ENCODE results near the gene PIM1.

Gene PIM1

DNA sequence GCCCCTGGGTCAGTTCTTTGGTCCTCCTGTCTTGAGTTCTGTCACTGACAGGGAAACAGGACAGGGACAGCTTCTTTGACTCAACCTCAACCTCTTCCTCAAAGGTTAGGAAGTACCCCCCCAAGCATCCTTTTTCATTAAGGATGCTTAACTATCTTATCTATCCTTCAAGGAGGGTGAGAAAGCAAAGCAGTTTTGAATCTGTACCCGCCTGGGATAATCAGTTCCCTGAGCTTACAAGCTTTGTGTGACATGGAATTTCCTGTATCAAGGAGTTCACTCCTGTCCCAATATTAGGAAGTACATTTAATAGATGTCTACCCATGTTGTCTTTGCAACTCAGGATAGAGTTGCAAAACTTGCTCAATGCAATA, 31.1 kb upstream of the PIM1 start:
- DNase-seq, result no peak

DNA sequence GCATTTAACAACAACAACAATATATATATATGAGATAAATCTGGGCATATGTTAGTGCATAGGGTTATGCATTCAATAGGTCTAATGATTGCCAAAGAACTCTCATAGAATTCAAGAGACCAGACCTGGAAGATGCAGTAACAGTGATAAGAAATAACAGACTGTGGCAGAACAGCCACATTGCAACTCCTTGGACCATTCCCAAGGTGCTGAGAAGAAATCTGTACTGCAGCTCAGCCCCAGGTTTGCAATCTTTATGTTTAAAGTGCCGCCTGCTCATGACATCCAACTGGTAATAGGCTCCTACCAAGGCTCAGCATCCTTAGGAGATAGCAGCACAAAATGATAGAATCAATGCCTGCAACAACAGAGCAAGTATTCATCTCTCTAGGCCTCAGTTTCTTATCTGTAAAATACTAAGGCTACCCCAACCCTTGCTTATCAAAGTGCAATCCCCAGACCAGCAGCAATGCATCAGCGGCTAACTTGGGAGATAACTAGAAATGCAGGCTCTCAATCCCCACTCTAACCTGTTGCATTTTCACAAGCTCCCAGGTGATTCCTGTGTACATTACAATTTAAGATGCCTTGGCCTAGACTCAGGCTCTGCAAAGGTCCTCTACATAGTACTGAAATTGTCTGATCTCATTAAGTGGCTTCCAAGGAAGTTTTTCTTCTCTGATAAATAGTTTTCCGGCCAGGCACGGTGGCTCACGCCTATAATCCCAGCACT, 30.6 kb upstream of the PIM1 start:
- DNase-seq, result no peak

GRCh38 chr6:37140145-37140544, 29.8 kb upstream of the PIM1 start:
- no peak for DNase-seq

DNA sequence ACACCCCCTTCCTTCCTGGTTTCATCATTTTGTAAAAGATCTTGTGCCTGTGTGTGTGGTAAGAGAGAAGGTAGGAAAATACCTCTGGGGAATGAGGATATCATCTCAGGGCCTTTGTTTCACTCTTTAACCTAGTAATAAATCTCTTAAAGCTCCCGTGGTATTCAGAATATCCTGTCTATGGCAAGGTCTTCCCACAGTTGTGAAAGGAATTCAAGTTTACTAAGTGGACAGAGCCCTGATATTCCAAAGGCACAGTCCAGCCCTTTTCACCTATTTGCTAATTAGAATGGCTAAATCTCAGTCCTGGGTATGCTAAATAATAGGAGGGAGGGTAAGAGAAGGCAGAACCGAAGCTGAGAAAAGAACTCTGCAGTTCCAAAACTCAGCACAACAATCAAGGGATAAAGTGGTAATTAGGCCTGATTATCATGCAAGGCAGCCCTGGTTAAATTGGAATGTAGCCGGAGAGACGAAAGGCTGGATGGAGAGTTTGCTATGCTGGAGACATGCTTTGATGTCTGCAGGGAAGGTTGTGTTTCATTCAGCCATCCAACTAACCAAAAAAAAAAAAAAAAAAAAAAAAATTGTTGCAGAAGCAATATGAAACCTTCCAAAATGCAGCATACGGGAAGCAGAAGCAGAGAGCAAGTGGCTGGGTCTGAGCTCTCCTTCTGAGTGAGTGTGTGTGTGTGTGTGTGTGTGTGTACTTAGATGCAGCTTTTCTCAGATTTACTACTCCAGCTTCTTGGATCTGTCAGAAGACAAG, 28.5 kb upstream of the PIM1 start:
- no peak for DNase-seq

GRCh38 chr6:37142050-37142614, 27.8 kb upstream of the PIM1 start:
- DNase-seq, result no peak

DNA sequence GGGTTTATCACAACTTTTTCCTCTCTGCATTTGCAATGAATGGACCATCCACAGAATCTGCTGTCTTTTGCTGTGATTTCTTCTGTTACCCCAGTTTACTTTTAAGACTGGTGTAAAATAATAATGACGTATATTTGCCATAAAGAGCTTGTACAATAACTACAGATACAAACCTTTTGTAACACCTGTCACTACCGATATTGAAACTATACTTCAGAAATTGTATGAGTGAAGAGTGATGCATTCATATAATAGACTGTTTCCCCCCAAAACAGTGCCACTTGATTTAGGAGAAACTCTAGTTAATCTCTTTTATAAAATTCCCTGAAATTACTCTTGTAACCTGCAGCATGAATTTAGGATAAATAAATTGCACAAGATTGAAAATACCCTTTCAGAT, 26.4 kb upstream of the PIM1 start:
- DNase-seq, result no peak

- DNase-seq, result no peak
These were observed 24.5 kb upstream of the PIM1 start for GRCh38 chr6:37145443-37145842.

- no peak for DNase-seq
These were observed 23.2 kb upstream of the PIM1 start for GRCh38 chr6:37146735-37147157.

- DNase-seq, result no peak
These were observed 20.2 kb upstream of the PIM1 start for GRCh38 chr6:37149745-37150144.

GRCh38 chr6:37150314-37150713, 19.6 kb upstream of the PIM1 start:
- no peak for DNase-seq

- peak; percentile 41 for DNase-seq
These were observed 14.3 kb upstream of the PIM1 start for GRCh38 chr6:37155394-37156312.

- DNase-seq, result no peak
These were observed 11.4 kb upstream of the PIM1 start for GRCh38 chr6:37158508-37158907.

- no peak for DNase-seq
These were observed 8.8 kb upstream of the PIM1 start for GRCh38 chr6:37160922-37161778.

GRCh38 chr6:37162740-37163139, 7.2 kb upstream of the PIM1 start:
- DNase-seq, result no peak

- no peak for DNase-seq
These were observed 1.7 kb upstream of the PIM1 start for GRCh38 chr6:37168163-37168758.

DNA sequence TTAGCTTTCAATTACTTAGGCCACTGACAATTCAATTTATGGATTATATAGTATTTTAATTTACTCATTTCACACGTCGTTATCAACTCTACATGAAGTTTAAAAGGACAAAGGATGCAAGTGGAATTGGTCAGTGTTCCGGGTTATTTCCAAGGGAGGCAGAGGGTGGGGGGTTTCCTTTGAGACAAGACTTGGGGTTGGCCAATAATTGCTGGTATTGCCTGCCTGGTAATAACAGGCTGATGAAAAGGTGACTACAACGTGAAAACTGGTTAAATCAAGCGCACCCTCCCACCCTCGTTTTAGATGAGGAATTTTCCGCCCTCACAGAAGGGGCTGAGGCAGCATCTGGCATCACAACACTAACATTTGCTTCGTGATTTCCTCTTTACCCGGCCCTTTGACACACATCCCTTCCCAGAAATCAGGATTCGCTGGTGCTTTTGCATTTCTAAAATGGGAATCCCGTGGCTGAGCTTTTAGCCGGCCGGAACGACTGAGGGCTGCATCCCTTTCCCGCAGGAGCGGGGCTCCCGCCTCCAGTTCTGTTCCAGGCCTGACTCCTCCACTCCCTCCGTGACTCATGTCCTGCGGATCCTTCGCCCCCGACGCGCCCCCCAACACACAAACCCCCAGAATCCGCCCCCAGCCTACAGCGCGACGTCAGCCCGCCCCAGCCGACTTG, 999 bp upstream of the PIM1 start:
- DNase-seq, result no peak

GRCh38 chr6:37170273-37171200, 585 bp downstream of the PIM1 start:
- DNase-seq, result no peak

DNA sequence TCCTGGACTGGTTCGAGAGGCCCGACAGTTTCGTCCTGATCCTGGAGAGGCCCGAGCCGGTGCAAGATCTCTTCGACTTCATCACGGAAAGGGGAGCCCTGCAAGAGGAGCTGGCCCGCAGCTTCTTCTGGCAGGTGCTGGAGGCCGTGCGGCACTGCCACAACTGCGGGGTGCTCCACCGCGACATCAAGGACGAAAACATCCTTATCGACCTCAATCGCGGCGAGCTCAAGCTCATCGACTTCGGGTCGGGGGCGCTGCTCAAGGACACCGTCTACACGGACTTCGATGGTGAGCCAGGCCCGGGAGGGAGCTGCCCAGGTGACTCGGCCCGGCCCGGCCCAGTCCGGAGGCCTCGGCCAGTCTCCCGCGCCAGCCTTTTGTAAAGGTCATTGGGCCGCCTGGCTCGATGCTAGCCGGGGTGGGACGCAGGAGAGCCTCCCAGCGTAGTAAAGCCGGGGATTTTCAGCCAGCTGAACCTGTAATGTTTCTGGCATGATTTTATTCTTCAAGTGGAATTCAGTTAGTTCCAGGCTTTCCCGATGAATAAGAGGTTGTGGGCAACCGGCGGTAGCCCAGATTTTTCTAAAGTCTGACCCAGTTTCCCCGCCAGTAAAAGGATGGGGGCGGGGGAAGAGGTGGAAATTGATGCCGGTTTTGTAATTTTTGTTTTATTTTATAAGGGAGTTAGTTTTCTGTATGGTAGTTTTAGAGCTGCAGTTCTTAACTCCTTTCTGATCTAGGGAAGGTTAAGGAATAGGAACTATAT, 1.4 kb downstream of the PIM1 start:
- no peak for DNase-seq

Data from stimulated activated CD4-positive, alpha-beta T cell treated with anti-CD3 and anti-CD28 coated beads, Interleukin-12 subunit alpha, Interleukin-12 subunit beta, amount 100 ng/mL, for 4 hours (primary cell).